Stimulated activated CD8-positive, alpha-beta memory T cell treated with anti-CD3 and anti-CD28 coated beads, Interleukin-4, amount 100 ng/mL, for 1 hour (primary cell): ENCODE data around the gene ANKRD29.
"Not testable (repeated sequence)": the region's sequence is repeated elsewhere in the genome, so short reads cannot be mapped to it uniquely, and the experiment has no call there.

Source experiments
- DNase-seq, 2 donors: peaks; one replicate each; pipeline ENCODE4 v3.0.0-alpha.2; 2020; ENCODE audit warnings: low read depth in 2 of 2, low spot score in 1 of 2

ANKRD29 gene

GRCh38 chr18:23565916-23566547, 96.7 kb downstream of the ANKRD29 start:
- no peak for DNase-seq

GRCh38 chr18:23563377-23564043, 99.2 kb downstream of the ANKRD29 start:
- DNase-seq, result no peak

- DNase-seq, result no peak
Measured at GRCh38 chr18:23560186-23560585, 102.5 kb downstream of the ANKRD29 start.

- not testable (repeated sequence) for DNase-seq
Measured at GRCh38 chr18:23557511-23557910, 105.2 kb downstream of the ANKRD29 start.

- DNase-seq, result no peak
Measured at GRCh38 chr18:23556145-23556780, 106.4 kb downstream of the ANKRD29 start.

- no peak for DNase-seq
Measured at GRCh38 chr18:23553887-23554286, 108.8 kb downstream of the ANKRD29 start.

- no peak for DNase-seq
Measured at GRCh38 chr18:23552505-23552904, 110.2 kb downstream of the ANKRD29 start.

- no peak for DNase-seq
Measured at GRCh38 chr18:23551978-23552377, 110.7 kb downstream of the ANKRD29 start.

GRCh38 chr18:23550898-23551297, 111.8 kb downstream of the ANKRD29 start:
- no peak for DNase-seq
